GM12878 (cell line): ENCODE measurements around the gene WDR41.

ENCODE experiments used
- ASH2L ChIP-seq: fragments of 300-600, 200-600 bp; sonication (generic); IDR thresholded peaks from 2 replicates; pipeline ENCODE4 v1.6.1; 2017; ENCODE audit warnings: low read depth, mild to moderate bottlenecking, borderline replicate concordance
- TAF1 ChIP-seq: IDR thresholded peaks from 2 replicates; pipeline ENCODE4 v1.6.1; 2011; ENCODE audit warnings: mild to moderate bottlenecking, low read depth, low read length, borderline replicate concordance
- TCF3 ChIP-seq: IDR thresholded peaks from 2 replicates; pipeline ENCODE4 v1.6.1; 2012; ENCODE audit warnings: low read depth, mild to moderate bottlenecking, low read length, borderline replicate concordance; ENCODE audit not compliant: insufficient read depth
- ZNF274 ChIP-seq: IDR thresholded peaks from one replicate; pipeline ENCODE4 v1.8.0; 2011; ENCODE audit not compliant: insufficient read length, insufficient read depth
- TF ChIP-seq, protein P1 (sequence below): fragments of 450-650 bp; IDR thresholded peaks from 2 replicates; pipeline ENCODE4 v1.6.1; 2017; ENCODE audit warnings: antibody characterized with exemption, mild to moderate bottlenecking, moderate library complexity

GRCh38 chr5:77430726-77431125 is 61.4 kb downstream of the WDR41 start:
- TF ChIP-seq TAF1: no peak
- TF ChIP-seq, protein P1, sequence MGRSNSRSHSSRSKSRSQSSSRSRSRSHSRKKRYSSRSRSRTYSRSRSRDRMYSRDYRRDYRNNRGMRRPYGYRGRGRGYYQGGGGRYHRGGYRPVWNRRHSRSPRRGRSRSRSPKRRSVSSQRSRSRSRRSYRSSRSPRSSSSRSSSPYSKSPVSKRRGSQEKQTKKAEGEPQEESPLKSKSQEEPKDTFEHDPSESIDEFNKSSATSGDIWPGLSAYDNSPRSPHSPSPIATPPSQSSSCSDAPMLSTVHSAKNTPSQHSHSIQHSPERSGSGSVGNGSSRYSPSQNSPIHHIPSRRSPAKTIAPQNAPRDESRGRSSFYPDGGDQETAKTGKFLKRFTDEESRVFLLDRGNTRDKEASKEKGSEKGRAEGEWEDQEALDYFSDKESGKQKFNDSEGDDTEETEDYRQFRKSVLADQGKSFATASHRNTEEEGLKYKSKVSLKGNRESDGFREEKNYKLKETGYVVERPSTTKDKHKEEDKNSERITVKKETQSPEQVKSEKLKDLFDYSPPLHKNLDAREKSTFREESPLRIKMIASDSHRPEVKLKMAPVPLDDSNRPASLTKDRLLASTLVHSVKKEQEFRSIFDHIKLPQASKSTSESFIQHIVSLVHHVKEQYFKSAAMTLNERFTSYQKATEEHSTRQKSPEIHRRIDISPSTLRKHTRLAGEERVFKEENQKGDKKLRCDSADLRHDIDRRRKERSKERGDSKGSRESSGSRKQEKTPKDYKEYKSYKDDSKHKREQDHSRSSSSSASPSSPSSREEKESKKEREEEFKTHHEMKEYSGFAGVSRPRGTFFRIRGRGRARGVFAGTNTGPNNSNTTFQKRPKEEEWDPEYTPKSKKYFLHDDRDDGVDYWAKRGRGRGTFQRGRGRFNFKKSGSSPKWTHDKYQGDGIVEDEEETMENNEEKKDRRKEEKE: no peak
- TF ChIP-seq ZNF274: no peak
- TF ChIP-seq TCF3: no peak
- TF ChIP-seq ASH2L: no peak
